Suprapubic skin (tissue), 4 donors: Measurements from ENCODE around the gene CENPM.

ENCODE experiments used
- CTCF ChIP-seq, 2 donors: fragments of 200-600 bp in 1 of 2; fragments of 450-650 bp in 1 of 2; sonication (generic) in 1 of 2; IDR thresholded peaks; one replicate each; pipeline ENCODE4 v1.5.1; 2016 to 2019; ENCODE audit warnings: antibody characterized with exemption in 2 of 2, mild to moderate bottlenecking in 1 of 2, moderate library complexity in 1 of 2
- EP300 ChIP-seq: sonication (generic); formaldehyde crosslinking; IDR thresholded peaks from one replicate; pipeline ENCODE4 v1.6.1; 2017; ENCODE audit warnings: antibody characterized with exemption
- POLR2A ChIP-seq, 2 donors: fragments of 450-650 bp; IDR thresholded peaks; one replicate each; pipeline ENCODE4 v1.6.1; 2017; ENCODE audit warnings: antibody characterized with exemption in 2 of 2, mild to moderate bottlenecking in 2 of 2, moderate library complexity in 2 of 2
- POLR2AphosphoS5 ChIP-seq, 3 donors: sonication (generic); formaldehyde crosslinking; IDR thresholded peaks; one replicate each; pipeline ENCODE4 v1.6.1; 2017; ENCODE audit warnings: antibody characterized with exemption in 3 of 3

DNA sequence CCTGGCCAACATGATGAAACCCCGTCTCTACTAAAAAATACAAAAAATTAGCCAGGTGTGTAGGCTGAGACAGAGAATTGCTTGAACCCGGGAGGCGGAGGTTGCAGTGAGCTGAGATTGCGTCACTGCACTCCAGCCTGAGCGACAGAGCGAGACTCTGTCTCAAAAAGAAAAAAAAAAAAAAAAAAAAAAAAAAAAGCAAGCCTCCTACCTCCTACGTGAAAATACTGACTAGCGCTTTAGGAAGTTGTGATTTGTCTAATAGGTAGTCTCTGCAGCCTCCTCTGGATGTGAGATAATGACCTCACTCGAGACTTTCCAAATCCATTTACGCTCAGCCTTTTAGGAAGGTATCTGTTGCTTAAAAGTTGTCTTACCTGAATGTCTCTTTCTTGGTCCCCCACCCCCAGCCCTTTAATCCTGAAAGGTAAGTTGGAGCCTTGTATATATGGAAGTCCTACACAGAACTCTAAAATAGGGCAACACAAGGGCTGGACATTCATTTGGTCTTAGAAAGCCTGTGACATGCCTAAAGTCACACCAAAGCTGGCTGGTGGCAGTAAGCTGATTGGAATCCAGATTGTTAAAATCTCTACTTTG, 27.8 kb upstream of the CENPM start:
- no peak for TF ChIP-seq CTCF (IDR thresholded peaks at IDR 0.05)
- no peak for TF ChIP-seq POLR2A (IDR thresholded peaks at IDR 0.05)
- no peak for TF ChIP-seq POLR2AphosphoS5 (IDR thresholded peaks at IDR 0.05)
- no peak for TF ChIP-seq EP300
